SKM-1 treated with dmso at 0.1 percent for 144 hours (cell line): Measurements from ENCODE around the gene TGM1.
"Not testable (repeated sequence)": the region's sequence is repeated elsewhere in the genome, so short reads cannot be mapped to it uniquely, and the experiment has no call there.

Experiments
- DNase-seq: peaks from one replicate; lab custom pipeline; 2025; ENCODE audit not compliant: unreplicated experiment; lab: John Stamatoyannopoulos, UW

Gene TGM1

GRCh38 chr14:24255438-24255837 is 7.5 kb downstream of the TGM1 start:
- DNase-seq: no peak

- DNase-seq: no peak
Observed at GRCh38 chr14:24254630-24255392, 8.2 kb downstream of the TGM1 start.

GRCh38 chr14:24253936-24254335 is 9.0 kb downstream of the TGM1 start:
- DNase-seq: no peak

- DNase-seq: no peak
Observed at GRCh38 chr14:24252289-24253124, 10.5 kb downstream of the TGM1 start.

- DNase-seq: no peak
Observed at GRCh38 chr14:24251880-24252288, 11.1 kb downstream of the TGM1 start.

GRCh38 chr14:24250354-24250753 is 12.6 kb downstream of the TGM1 start:
- DNase-seq: no peak

- DNase-seq: no peak
Observed at GRCh38 chr14:24249230-24250021, 13.6 kb downstream of the TGM1 start.

GRCh38 chr14:24247422-24247821 is 15.6 kb downstream of the TGM1 start:
- DNase-seq: no peak

GRCh38 chr14:24246765-24247212 is 16.2 kb downstream of the TGM1 start:
- no peak for DNase-seq

GRCh38 chr14:24245350-24245749 is 17.6 kb downstream of the TGM1 start:
- DNase-seq: not testable (repeated sequence)

- peak; percentile 9 for DNase-seq
Observed at GRCh38 chr14:24243336-24243836, 19.6 kb downstream of the TGM1 start.

- peak; percentile 80 for DNase-seq
Observed at GRCh38 chr14:24241829-24242443, 21.0 kb downstream of the TGM1 start.

- no peak for DNase-seq
Observed at GRCh38 chr14:24240110-24240918, 22.7 kb downstream of the TGM1 start.

GRCh38 chr14:24238527-24239037 is 24.4 kb downstream of the TGM1 start:
- DNase-seq: no peak

GRCh38 chr14:24238123-24238522 is 24.9 kb downstream of the TGM1 start:
- DNase-seq: no peak

- no peak for DNase-seq
Observed at GRCh38 chr14:24237463-24237955, 25.5 kb downstream of the TGM1 start.

GRCh38 chr14:24236689-24237462 is 26.1 kb downstream of the TGM1 start:
- DNase-seq: no peak

- no peak for DNase-seq
Observed at GRCh38 chr14:24235804-24236688, 26.9 kb downstream of the TGM1 start.
